HS-5 (cell line): ENCODE results near the gene PTPRR.

Experiments used
- DNase-seq: peaks from one replicate; pipeline ENCODE4 v3.0.0-alpha.2; 2012; ENCODE audit warnings: low read depth

Gene PTPRR, protein sequence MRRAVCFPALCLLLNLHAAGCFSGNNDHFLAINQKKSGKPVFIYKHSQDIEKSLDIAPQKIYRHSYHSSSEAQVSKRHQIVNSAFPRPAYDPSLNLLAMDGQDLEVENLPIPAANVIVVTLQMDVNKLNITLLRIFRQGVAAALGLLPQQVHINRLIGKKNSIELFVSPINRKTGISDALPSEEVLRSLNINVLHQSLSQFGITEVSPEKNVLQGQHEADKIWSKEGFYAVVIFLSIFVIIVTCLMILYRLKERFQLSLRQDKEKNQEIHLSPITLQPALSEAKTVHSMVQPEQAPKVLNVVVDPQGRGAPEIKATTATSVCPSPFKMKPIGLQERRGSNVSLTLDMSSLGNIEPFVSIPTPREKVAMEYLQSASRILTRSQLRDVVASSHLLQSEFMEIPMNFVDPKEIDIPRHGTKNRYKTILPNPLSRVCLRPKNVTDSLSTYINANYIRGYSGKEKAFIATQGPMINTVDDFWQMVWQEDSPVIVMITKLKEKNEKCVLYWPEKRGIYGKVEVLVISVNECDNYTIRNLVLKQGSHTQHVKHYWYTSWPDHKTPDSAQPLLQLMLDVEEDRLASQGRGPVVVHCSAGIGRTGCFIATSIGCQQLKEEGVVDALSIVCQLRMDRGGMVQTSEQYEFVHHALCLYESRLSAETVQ

DNA sequence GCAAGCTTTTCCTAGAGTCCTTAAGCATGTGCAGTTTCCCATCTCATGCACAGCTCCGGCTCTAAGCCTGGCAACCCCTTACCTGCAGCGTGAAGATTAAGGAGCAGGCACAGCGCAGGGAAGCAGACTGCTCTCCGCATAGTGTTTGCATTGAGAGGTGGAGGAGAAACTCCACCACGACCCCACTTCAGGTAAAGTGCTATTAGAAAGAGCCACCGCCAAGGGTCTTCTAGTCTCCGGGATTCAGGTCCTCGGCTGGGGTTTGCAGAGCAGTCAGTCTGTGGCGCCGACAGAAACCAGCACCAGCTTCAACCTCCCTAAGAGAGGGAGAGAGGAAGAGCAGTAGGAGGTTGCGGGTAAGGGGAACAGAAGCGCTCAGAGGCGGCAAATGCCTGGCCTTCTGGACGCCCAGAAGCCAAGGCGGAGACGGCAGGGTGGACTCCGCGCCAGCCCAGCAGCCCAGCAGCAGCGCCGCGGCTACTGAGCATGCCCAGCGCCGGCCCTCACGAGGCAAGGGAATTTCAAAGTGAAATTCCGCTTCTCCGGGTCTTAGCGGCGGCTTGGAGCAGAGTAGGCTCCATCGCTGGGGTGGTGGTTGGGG is at the start of gene PTPRR:
PTPRR (minus strand) TSS at position 488 of the 601 bp plus-strand sequence; CDS start at position 140, 348 bp downstream.
- no peak for DNase-seq

GRCh38 chr12:70966996-70967790 is 46.7 kb upstream of the PTPRR start:
- no peak for DNase-seq

- no peak for DNase-seq
Measured at GRCh38 chr12:70966046-70966445, 45.5 kb upstream of the PTPRR start.

DNA sequence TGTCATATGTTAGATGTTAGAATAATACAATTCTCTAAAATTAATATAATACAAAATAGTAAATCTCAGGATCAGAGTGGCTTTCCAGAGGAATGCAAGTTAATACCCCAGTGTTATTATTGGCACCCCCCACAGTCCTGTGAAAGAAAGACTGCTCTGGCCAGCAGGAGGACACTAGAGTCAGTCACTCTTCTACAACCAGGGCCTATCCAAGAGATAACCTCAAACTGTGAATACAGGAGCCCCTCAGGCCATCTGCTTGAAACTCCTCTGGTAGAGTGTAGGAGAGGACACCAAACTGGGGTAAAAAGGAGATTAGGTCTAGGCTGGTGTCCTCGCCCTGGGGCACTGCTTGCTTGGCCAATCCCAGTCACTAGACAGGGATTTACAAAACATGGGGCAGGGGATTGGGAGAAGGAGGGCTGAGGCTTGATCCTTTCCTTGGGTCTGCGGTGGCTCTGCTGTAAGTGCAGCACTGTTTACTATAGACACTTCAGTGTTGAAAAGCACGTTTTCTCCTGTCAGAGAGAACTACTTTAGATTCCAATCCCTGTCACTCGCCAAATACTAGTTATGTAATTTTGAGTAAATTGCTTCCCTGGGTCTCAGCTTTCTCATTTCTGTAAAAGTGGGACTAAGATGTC is 44.5 kb upstream of the PTPRR start:
- DNase-seq = no peak

GRCh38 chr12:70963081-70963660 is 42.6 kb upstream of the PTPRR start:
- no peak for DNase-seq

DNA sequence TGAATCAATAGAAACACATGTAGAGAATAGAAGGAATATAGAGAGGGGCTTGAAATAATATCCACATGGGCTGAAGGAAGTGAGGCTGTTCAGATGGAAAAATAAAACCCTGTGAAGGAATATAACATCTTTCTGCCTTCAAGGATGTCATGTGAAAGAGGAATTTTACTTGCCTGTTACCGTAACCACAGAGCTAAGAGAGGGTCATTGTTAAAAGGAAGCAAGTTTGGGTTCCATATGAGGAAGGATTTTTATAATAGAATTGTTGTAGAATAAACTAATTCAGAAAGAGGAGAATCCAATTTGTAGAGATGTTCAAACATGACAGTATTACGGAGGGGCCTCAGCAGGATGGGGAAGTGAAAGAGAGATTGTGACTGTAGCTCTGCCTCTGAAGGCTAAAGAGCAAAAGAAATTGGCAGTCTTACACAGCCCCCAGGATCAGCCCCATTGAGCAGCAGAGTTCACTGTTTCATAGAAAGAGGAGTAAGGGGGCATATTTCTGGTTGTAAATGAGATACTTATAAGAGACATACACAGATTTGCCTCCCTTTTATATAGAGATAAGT is 41.8 kb upstream of the PTPRR start:
- no peak for DNase-seq

DNA sequence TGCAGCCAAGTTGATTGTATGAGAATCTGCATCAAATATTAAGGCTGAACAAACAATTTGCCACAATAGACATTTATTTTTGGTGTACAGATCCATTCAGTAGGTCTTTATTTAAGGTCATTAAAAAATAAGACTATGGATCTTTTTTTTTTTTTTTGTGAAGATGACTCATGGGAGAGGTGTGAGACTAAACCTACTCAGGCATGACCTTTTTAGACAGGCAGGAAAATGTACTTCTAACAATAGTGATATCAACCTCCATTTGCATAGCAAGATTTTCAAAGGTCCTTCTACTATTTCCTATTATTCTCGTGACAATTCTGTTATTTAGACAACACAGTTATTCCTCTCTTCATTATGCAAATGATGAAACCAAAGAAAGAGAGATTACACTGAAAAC is 39.9 kb upstream of the PTPRR start:
- no peak for DNase-seq

GRCh38 chr12:70955415-70955814 is 34.9 kb upstream of the PTPRR start:
- DNase-seq = no peak

- no peak for DNase-seq
Measured at GRCh38 chr12:70950451-70950850, 29.9 kb upstream of the PTPRR start.

DNA sequence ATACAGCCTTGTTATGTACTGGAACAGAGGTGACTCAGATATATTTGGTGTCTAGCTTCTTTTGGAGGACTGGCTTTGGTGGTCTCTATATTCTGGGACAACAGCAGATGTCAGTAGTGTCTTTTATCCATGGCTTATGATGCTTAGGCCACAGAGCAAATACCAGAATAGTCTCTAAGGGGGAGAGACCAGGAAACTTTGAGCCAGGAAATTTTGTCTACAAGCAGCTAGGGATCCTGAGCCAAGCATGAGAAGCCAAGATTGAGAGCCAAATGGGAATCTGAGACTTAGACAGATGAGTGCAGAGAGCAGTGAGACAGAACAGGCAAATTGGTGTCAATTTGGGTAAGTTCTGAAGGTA is 28.4 kb upstream of the PTPRR start:
- DNase-seq = no peak

GRCh38 chr12:70948236-70948975 is 27.9 kb upstream of the PTPRR start:
- DNase-seq = no peak

- no peak for DNase-seq
Measured at GRCh38 chr12:70936203-70936813, 15.8 kb upstream of the PTPRR start.

- no peak for DNase-seq
Measured at GRCh38 chr12:70933133-70933532, 12.6 kb upstream of the PTPRR start.

GRCh38 chr12:70929029-70929428 is 8.5 kb upstream of the PTPRR start:
- DNase-seq = no peak

GRCh38 chr12:70928071-70928470 is 7.5 kb upstream of the PTPRR start:
- no peak for DNase-seq

DNA sequence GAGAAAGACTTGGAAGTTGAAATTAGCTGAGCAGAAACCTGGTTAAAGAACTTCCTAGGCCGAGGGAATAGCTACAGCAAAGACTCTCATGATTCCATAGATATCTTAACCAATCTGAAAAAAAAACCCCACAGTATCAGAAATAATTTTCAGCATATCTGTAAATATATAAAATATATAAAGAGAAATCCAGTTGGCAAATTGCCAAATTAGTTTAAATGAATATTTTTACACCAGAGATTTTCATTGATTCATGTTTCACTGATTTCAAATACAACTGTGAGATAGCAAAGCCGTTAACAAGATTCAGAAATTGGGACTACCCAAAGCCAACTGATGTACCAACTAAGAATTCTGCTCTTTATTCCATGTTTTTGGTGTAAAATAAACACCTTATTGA is 6.8 kb upstream of the PTPRR start:
- DNase-seq = no peak

DNA sequence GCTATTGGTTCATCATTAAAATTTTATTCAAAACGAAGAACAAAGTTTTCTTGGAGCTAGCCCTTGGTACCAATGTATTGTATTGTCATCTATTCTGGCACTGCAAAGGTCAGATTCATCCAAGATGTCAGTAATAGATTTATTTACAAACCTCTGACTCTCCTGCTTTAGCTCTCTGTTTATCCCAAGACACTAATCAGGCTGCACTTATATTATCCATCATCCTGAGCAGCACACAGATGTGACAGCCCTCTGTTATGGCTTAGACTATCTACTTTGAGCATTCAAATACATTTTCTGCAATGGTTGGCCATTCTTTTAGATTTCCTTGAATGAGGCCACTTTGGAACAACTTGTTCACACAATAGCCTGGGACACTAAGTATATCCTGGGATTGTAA is 5.0 kb upstream of the PTPRR start:
- no peak for DNase-seq

GRCh38 chr12:70920891-70921290 is 353 bp upstream of the PTPRR start:
- no peak for DNase-seq

- no peak for DNase-seq
Measured at GRCh38 chr12:70919597-70920035, 922 bp downstream of the PTPRR start.

- DNase-seq = no peak
Measured at GRCh38 chr12:70919176-70919575, 1.4 kb downstream of the PTPRR start.
